Measurements from ENCODE around the gene PAGR1.

GRCh38 chr16:29835926-29836325 is 20.0 kb downstream of the PAGR1 start:
- TF ChIP-seq POLR2A (IDR thresholded peaks at IDR 0.05; ENCODE audit: low read depth, low read length): no peak
- no peak for TF ChIP-seq SMAD5 (IDR thresholded peaks at IDR 0.05; ENCODE audit: low read depth)
- TF ChIP-seq, protein P1, sequence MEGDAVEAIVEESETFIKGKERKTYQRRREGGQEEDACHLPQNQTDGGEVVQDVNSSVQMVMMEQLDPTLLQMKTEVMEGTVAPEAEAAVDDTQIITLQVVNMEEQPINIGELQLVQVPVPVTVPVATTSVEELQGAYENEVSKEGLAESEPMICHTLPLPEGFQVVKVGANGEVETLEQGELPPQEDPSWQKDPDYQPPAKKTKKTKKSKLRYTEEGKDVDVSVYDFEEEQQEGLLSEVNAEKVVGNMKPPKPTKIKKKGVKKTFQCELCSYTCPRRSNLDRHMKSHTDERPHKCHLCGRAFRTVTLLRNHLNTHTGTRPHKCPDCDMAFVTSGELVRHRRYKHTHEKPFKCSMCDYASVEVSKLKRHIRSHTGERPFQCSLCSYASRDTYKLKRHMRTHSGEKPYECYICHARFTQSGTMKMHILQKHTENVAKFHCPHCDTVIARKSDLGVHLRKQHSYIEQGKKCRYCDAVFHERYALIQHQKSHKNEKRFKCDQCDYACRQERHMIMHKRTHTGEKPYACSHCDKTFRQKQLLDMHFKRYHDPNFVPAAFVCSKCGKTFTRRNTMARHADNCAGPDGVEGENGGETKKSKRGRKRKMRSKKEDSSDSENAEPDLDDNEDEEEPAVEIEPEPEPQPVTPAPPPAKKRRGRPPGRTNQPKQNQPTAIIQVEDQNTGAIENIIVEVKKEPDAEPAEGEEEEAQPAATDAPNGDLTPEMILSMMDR (IDR thresholded peaks at IDR 0.05 in 2 of 3, conservative IDR thresholded peaks at IDR 0.05 in 1 of 3; ENCODE audit: control insufficient read depth in 2 of 3, extremely low read depth in 1 of 3, insufficient read depth in 1 of 3, low read depth in 3 of 3, low read length in 3 of 3): no peak
- no peak for TF ChIP-seq YY1 (IDR thresholded peaks at IDR 0.05; ENCODE audit: low read depth, low read length)
- no peak for TF ChIP-seq MEF2B (IDR thresholded peaks at IDR 0.05; ENCODE audit: partially characterized antibody, poor library complexity, severe bottlenecking)
- no peak for TF ChIP-seq PAX5 (IDR thresholded peaks at IDR 0.05; ENCODE audit: borderline replicate concordance, low read depth, low read length)
